Activated naive CD8-positive, alpha-beta T cell treated with anti-CD3 and anti-CD28 coated beads, Interleukin-2, amount 50 U/mL, for 24 hours (primary cell): ENCODE results near the gene ZNF646.

ENCODE experiments used
- ATAC-seq: fragments of 150-1000 bp; cut with Tn5 transposase; one replicate; pipeline ENCODE4 v1.10.0; 2021
- DNase-seq: peaks from one replicate; pipeline ENCODE4 v3.0.0; 2021
- H3K27ac Mint-ChIP-seq: one replicate; pipeline ENCODE4 v1.8.0; 2021; ENCODE audit warnings: mild to moderate bottlenecking, mixed read lengths
- H3K27me3 Mint-ChIP-seq: one replicate; pipeline ENCODE4 v1.8.0; 2021; ENCODE audit warnings: mixed read lengths
- H3K36me3 Mint-ChIP-seq: one replicate; pipeline ENCODE4 v1.8.0; 2021; ENCODE audit warnings: low read depth, mixed read lengths
- H3K4me1 Mint-ChIP-seq: one replicate; pipeline ENCODE4 v1.8.0; 2021; ENCODE audit warnings: mixed read lengths
- H3K4me3 Mint-ChIP-seq: one replicate; pipeline ENCODE4 v1.8.0; 2021; ENCODE audit warnings: mild to moderate bottlenecking, moderate library complexity, mixed read lengths
- H3K9me3 Mint-ChIP-seq: one replicate; pipeline ENCODE4 v1.8.0; 2021; ENCODE audit warnings: mixed read lengths

Gene ZNF646

GRCh38 chr16:31076319-31076718 is 2.1 kb downstream of the ZNF646 start:
- H3K9me3 Mint-ChIP-seq: no peaks in the 10 kb centered on the region
- no peak for DNase-seq
- peaks cover 42% of the 10 kb centered on the region for H3K4me1 Mint-ChIP-seq
- peaks cover 36% of the 10 kb centered on the region for H3K36me3 Mint-ChIP-seq
- H3K4me3 Mint-ChIP-seq: no peak overlapping the region
- no peaks in the 10 kb centered on the region for H3K27me3 Mint-ChIP-seq
- H3K27ac Mint-ChIP-seq: no peak overlapping the region
- ATAC-seq: no peak

- peaks cover 36% of the 10 kb centered on the region for H3K36me3 Mint-ChIP-seq
- no peaks in the 10 kb centered on the region for H3K9me3 Mint-ChIP-seq
These were observed 2.8 kb downstream of the ZNF646 start for GRCh38 chr16:31077024-31077423.

GRCh38 chr16:31077592-31078396 is 3.6 kb downstream of the ZNF646 start:
- Mint-ChIP-seq H3K27me3 (no peaks in the 10 kb centered on the region), H3K36me3 (peaks cover 38% of the 10 kb centered on the region), H3K9me3 (no peaks in the 10 kb centered on the region), H3K4me3 (no peak overlapping the region), H3K27ac (no peak overlapping the region), H3K4me1 (peaks cover 30% of the 10 kb centered on the region)
- no peak for DNase-seq
- ATAC-seq: no peak

More at GRCh38 chr16:31077024-31077423, 2.8 kb downstream of the ZNF646 start:
- ATAC-seq (no peak), DNase-seq (no peak)
- Mint-ChIP-seq H3K4me3 (no peak overlapping the region), H3K27ac (no peak overlapping the region), H3K27me3 (no peaks in the 10 kb centered on the region), H3K4me1 (peaks cover 36% of the 10 kb centered on the region)

- Mint-ChIP-seq H3K36me3 (peaks cover 38% of the 10 kb centered on the region), H3K27ac (no peak overlapping the region), H3K4me1 (peaks cover 30% of the 10 kb centered on the region), H3K4me3 (no peak overlapping the region), H3K9me3 (no peaks in the 10 kb centered on the region), H3K27me3 (no peaks in the 10 kb centered on the region)
- DNase-seq (no peak), ATAC-seq (no peak)
These were observed 4.5 kb downstream of the ZNF646 start for GRCh38 chr16:31078597-31079341.

- Mint-ChIP-seq H3K27me3 (no peaks in the 10 kb centered on the region), H3K27ac (no peak overlapping the region), H3K36me3 (peaks cover 38% of the 10 kb centered on the region), H3K4me1 (peaks cover 27% of the 10 kb centered on the region), H3K9me3 (no peaks in the 10 kb centered on the region), H3K4me3 (no peak overlapping the region)
- no peak for ATAC-seq
- no peak for DNase-seq
These were observed 5.2 kb downstream of the ZNF646 start for GRCh38 chr16:31079342-31079944.

GRCh38 chr16:31080035-31080629 is 5.9 kb downstream of the ZNF646 start:
- no peak for DNase-seq
- H3K4me3 Mint-ChIP-seq: no peak overlapping the region
- H3K4me1 Mint-ChIP-seq: peaks cover 20% of the 10 kb centered on the region
- H3K27ac Mint-ChIP-seq: no peak overlapping the region
- H3K27me3 Mint-ChIP-seq: no peaks in the 10 kb centered on the region
- no peaks in the 10 kb centered on the region for H3K9me3 Mint-ChIP-seq
- no peak for ATAC-seq
- peaks cover 32% of the 10 kb centered on the region for H3K36me3 Mint-ChIP-seq

- no peaks in the 10 kb centered on the region for H3K9me3 Mint-ChIP-seq
- H3K27ac Mint-ChIP-seq: no peak overlapping the region
- DNase-seq (no peak), ATAC-seq (no peak)
- H3K4me1 Mint-ChIP-seq: peaks cover 12% of the 10 kb centered on the region
- no peak overlapping the region for H3K4me3 Mint-ChIP-seq
- H3K36me3 Mint-ChIP-seq: peaks cover 32% of the 10 kb centered on the region
- no peaks in the 10 kb centered on the region for H3K27me3 Mint-ChIP-seq
These were observed 6.7 kb downstream of the ZNF646 start for GRCh38 chr16:31080756-31081419.

GRCh38 chr16:31081428-31082351 is 7.5 kb downstream of the ZNF646 start:
- Mint-ChIP-seq H3K27ac (no peak overlapping the region), H3K4me3 (no peak overlapping the region), H3K4me1 (peaks cover 12% of the 10 kb centered on the region), H3K9me3 (no peaks in the 10 kb centered on the region), H3K27me3 (no peaks in the 10 kb centered on the region), H3K36me3 (peaks cover 29% of the 10 kb centered on the region)
- DNase-seq (no peak), ATAC-seq (no peak)

GRCh38 chr16:31082368-31083045 is 8.3 kb downstream of the ZNF646 start:
- DNase-seq: no peak
- Mint-ChIP-seq H3K4me3 (no peak overlapping the region), H3K4me1 (peaks cover 12% of the 10 kb centered on the region), H3K36me3 (peaks cover 28% of the 10 kb centered on the region), H3K27me3 (no peaks in the 10 kb centered on the region), H3K27ac (no peak overlapping the region), H3K9me3 (no peaks in the 10 kb centered on the region)
- ATAC-seq: no peak

- ATAC-seq: no peak
- Mint-ChIP-seq H3K9me3 (no peaks in the 10 kb centered on the region), H3K4me3 (no peak overlapping the region), H3K4me1 (peaks cover 8% of the 10 kb centered on the region), H3K36me3 (peaks cover 22% of the 10 kb centered on the region), H3K27me3 (no peaks in the 10 kb centered on the region), H3K27ac (no peak overlapping the region)
- DNase-seq: no peak
These were observed 8.9 kb downstream of the ZNF646 start for GRCh38 chr16:31083081-31083480.

- H3K9me3 Mint-ChIP-seq: no peaks in the 10 kb centered on the region
- no peak overlapping the region for H3K4me3 Mint-ChIP-seq
- H3K27ac Mint-ChIP-seq: no peak overlapping the region
- peaks cover 5% of the 10 kb centered on the region for H3K4me1 Mint-ChIP-seq
- H3K36me3 Mint-ChIP-seq: peaks cover 17% of the 10 kb centered on the region
- no peak for ATAC-seq
- no peaks in the 10 kb centered on the region for H3K27me3 Mint-ChIP-seq
- DNase-seq: no peak
These were observed 9.3 kb downstream of the ZNF646 start for GRCh38 chr16:31083556-31083955.

- no peak for ATAC-seq
- DNase-seq: no peak
- H3K9me3 Mint-ChIP-seq: no peaks in the 10 kb centered on the region
- H3K4me1 Mint-ChIP-seq: peaks cover 5% of the 10 kb centered on the region
- H3K36me3 Mint-ChIP-seq: peaks cover 13% of the 10 kb centered on the region
- H3K4me3 Mint-ChIP-seq: no peak overlapping the region
- H3K27me3 Mint-ChIP-seq: no peaks in the 10 kb centered on the region
- no peak overlapping the region for H3K27ac Mint-ChIP-seq
These were observed 9.8 kb downstream of the ZNF646 start for GRCh38 chr16:31083981-31084380.
